Measurements from ENCODE around the gene MAP4.

MAP4 gene

GRCh38 chr3:47901280-47901833, 114.9 kb downstream of the MAP4 start:
- Histone ChIP-seq H3K27me3 (ENCODE audit: control insufficient read depth, low read length) (no peaks in the 10 kb centered on the region), H3K79me2 (ENCODE audit: control insufficient read depth, low read length) (no peaks in the 10 kb centered on the region), H3K36me3 (ENCODE audit: control insufficient read depth, low read length) (no peaks in the 10 kb centered on the region), H4K20me1 (ENCODE audit: control insufficient read depth, insufficient read depth, low read depth, low read length) (no peaks in the 10 kb centered on the region), H3K4me3 (ENCODE audit: low read length) (no peak overlapping the region), H3K9me2 (replicated peaks; ENCODE audit: control insufficient read depth, low read length) (no peaks in the 10 kb centered on the region), H3K27ac (ENCODE audit: low read depth, low read length) (no peak overlapping the region), H3K4me2 (ENCODE audit: low read length) (no peak overlapping the region), H3F3A (ENCODE audit: control insufficient read depth, insufficient read depth) (no peaks in the 10 kb centered on the region), H3K4me1 (ENCODE audit: control insufficient read depth, low read length) (no peaks in the 10 kb centered on the region), H3K9me3 (ENCODE audit: control insufficient read depth, insufficient read depth, low read length) (no peaks in the 10 kb centered on the region)
- TF ChIP-seq, protein P1, sequence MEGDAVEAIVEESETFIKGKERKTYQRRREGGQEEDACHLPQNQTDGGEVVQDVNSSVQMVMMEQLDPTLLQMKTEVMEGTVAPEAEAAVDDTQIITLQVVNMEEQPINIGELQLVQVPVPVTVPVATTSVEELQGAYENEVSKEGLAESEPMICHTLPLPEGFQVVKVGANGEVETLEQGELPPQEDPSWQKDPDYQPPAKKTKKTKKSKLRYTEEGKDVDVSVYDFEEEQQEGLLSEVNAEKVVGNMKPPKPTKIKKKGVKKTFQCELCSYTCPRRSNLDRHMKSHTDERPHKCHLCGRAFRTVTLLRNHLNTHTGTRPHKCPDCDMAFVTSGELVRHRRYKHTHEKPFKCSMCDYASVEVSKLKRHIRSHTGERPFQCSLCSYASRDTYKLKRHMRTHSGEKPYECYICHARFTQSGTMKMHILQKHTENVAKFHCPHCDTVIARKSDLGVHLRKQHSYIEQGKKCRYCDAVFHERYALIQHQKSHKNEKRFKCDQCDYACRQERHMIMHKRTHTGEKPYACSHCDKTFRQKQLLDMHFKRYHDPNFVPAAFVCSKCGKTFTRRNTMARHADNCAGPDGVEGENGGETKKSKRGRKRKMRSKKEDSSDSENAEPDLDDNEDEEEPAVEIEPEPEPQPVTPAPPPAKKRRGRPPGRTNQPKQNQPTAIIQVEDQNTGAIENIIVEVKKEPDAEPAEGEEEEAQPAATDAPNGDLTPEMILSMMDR (IDR thresholded peaks at IDR 0.05; ENCODE audit: low read depth, low read length, poor library complexity, severe bottlenecking): no peak
- TF ChIP-seq EZH2phosphoT487 (IDR thresholded peaks at IDR 0.05; ENCODE audit: borderline replicate concordance, low read length): no peak

- Histone ChIP-seq H3K9me3 (ENCODE audit: control insufficient read depth, insufficient read depth, low read length) (no peaks in the 10 kb centered on the region), H3K36me3 (ENCODE audit: control insufficient read depth, low read length) (no peaks in the 10 kb centered on the region), H3K27ac (ENCODE audit: low read depth, low read length) (no peak overlapping the region), H3K4me3 (ENCODE audit: low read length) (no peak overlapping the region), H3K79me2 (ENCODE audit: control insufficient read depth, low read length) (no peaks in the 10 kb centered on the region), H3F3A (ENCODE audit: control insufficient read depth, insufficient read depth) (no peaks in the 10 kb centered on the region), H3K4me2 (ENCODE audit: low read length) (no peak overlapping the region), H4K20me1 (ENCODE audit: control insufficient read depth, insufficient read depth, low read depth, low read length) (no peaks in the 10 kb centered on the region), H3K9me2 (replicated peaks; ENCODE audit: control insufficient read depth, low read length) (no peaks in the 10 kb centered on the region), H3K27me3 (ENCODE audit: control insufficient read depth, low read length) (no peaks in the 10 kb centered on the region), H3K4me1 (ENCODE audit: control insufficient read depth, low read length) (no peaks in the 10 kb centered on the region)
- TF ChIP-seq, protein P1 (IDR thresholded peaks at IDR 0.05; ENCODE audit: low read depth, low read length, poor library complexity, severe bottlenecking): no peak
- TF ChIP-seq EZH2phosphoT487 (IDR thresholded peaks at IDR 0.05; ENCODE audit: borderline replicate concordance, low read length): no peak
Measured at GRCh38 chr3:47899495-47900108, 116.6 kb downstream of the MAP4 start.

DNA sequence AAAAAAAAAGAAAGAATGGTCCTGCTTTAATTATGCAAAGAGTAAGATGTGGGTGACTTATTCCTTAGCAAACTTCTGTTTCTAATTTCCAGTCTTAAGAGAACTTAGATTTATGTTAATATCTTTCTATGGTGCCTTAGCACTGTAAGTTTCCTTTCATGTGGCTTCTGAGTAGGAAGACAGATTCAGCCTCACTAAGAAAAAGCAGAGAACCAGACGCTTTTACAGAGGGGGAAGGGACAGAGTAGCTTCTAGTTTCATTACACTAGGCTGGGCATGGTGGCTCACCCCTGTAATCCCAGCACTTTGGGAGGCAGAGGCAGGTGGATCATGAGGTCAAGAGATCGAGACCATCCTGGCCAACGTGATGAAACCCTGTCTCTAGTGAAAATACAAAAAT, 118.3 kb downstream of the MAP4 start:
- Histone ChIP-seq H3K27me3 (ENCODE audit: control insufficient read depth, low read length) (no peaks in the 10 kb centered on the region), H3K27ac (ENCODE audit: low read depth, low read length) (no peak overlapping the region), H3K9me3 (ENCODE audit: control insufficient read depth, insufficient read depth, low read length) (no peaks in the 10 kb centered on the region), H3K36me3 (ENCODE audit: control insufficient read depth, low read length) (no peaks in the 10 kb centered on the region), H3K4me1 (ENCODE audit: control insufficient read depth, low read length) (no peaks in the 10 kb centered on the region), H3K79me2 (ENCODE audit: control insufficient read depth, low read length) (no peaks in the 10 kb centered on the region), H3F3A (ENCODE audit: control insufficient read depth, insufficient read depth) (no peaks in the 10 kb centered on the region), H3K4me2 (ENCODE audit: low read length) (no peak overlapping the region), H3K9me2 (replicated peaks; ENCODE audit: control insufficient read depth, low read length) (no peaks in the 10 kb centered on the region), H3K4me3 (ENCODE audit: low read length) (no peak overlapping the region), H4K20me1 (ENCODE audit: control insufficient read depth, insufficient read depth, low read depth, low read length) (no peaks in the 10 kb centered on the region)
- no peak for TF ChIP-seq EZH2phosphoT487 (IDR thresholded peaks at IDR 0.05; ENCODE audit: borderline replicate concordance, low read length)
- TF ChIP-seq, protein P1 (IDR thresholded peaks at IDR 0.05; ENCODE audit: low read depth, low read length, poor library complexity, severe bottlenecking): no peak
